ENCODE measurements around the gene FLVCR1.

FLVCR1 gene

GRCh38 chr1:212941452-212941851 lies 83.4 kb downstream of the FLVCR1 start:
- Mint-ChIP-seq H3K9me3 (peaks cover 8% of the 10 kb centered on the region), H3K4me1 (no peaks in the 10 kb centered on the region), H3K27me3 (no peaks in the 10 kb centered on the region), H3K4me3 (no peak overlapping the region), H3K27ac (no peak overlapping the region), H3K36me3 (ENCODE audit: low read depth) (no peaks in the 10 kb centered on the region)
- ATAC-seq (no peak), DNase-seq (no peak)

- H3K27me3 Mint-ChIP-seq = no peaks in the 10 kb centered on the region
- no peak overlapping the region for H3K4me3 Mint-ChIP-seq
- no peaks in the 10 kb centered on the region for H3K36me3 Mint-ChIP-seq (ENCODE audit: low read depth)
- no peaks in the 10 kb centered on the region for H3K4me1 Mint-ChIP-seq
- no peak for ATAC-seq
- H3K9me3 Mint-ChIP-seq = peaks cover 8% of the 10 kb centered on the region
- H3K27ac Mint-ChIP-seq = no peak overlapping the region
- no peak for DNase-seq
Measured at GRCh38 chr1:212942679-212943392, 84.8 kb downstream of the FLVCR1 start.

DNA sequence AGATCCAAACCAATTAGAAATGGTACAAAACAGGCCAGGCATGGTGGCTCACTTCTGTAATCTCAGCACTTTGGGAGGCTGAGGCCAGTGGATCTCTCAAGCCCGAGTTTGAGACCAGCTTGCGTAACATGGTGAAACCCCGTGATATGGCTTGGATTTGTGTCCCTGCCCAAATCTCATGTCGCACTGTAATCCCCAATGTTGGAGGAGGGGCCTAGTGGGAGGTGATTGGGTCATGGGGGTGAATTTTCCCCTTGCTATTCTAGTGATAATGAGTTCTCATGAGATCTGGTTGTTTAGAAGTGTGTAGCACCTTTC lies 85.3 kb downstream of the FLVCR1 start:
- H3K36me3 Mint-ChIP-seq (ENCODE audit: low read depth) = no peaks in the 10 kb centered on the region
- no peak overlapping the region for H3K4me3 Mint-ChIP-seq
- no peak for ATAC-seq
- H3K27ac Mint-ChIP-seq = no peak overlapping the region
- no peaks in the 10 kb centered on the region for H3K4me1 Mint-ChIP-seq
- peaks cover 1% of the 10 kb centered on the region for H3K27me3 Mint-ChIP-seq
- peaks cover 10% of the 10 kb centered on the region for H3K9me3 Mint-ChIP-seq
- DNase-seq = no peak

DNA sequence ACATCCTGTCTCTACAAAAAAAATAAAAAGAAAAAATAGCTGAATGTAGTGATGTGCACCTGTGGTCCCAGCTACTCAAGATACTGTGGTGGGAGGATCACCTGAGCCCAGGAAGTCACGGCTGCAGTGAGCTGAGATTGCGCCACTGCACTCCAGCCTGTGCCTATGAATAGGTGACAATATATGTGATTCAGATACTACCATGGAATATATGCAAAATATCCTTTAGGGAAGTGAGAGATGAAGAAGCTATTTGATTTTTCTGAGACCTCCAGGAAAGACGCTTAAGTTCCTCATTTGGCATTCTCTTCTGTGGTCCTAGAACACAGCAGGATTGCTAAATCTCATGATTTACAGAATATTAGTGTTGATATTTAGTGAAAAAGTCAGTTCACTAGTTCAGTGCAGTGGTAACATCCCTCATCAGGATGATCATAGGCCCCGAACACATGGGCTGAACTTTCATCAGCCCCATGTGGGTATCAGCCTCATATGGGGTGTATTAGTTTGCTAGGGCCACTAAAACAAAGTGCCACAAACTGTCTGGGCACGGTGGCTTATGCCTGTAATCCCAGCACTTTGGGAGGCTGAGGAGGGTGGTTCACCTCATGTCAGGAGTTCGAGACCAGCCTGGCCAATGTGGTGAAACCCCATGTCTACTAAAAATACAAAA lies 86.3 kb downstream of the FLVCR1 start:
- Mint-ChIP-seq H3K4me1 (no peaks in the 10 kb centered on the region), H3K27ac (no peak overlapping the region), H3K4me3 (no peak overlapping the region), H3K36me3 (ENCODE audit: low read depth) (no peaks in the 10 kb centered on the region), H3K27me3 (peaks cover 10% of the 10 kb centered on the region), H3K9me3 (peaks cover 15% of the 10 kb centered on the region)
- ATAC-seq (no peak), DNase-seq (no peak)

- H3K4me1 Mint-ChIP-seq = peaks cover under 1% of the 10 kb centered on the region
- no peak overlapping the region for H3K27ac Mint-ChIP-seq
- no peak overlapping the region for H3K4me3 Mint-ChIP-seq
- ATAC-seq (no peak), DNase-seq (no peak)
- H3K9me3 Mint-ChIP-seq = peaks cover 11% of the 10 kb centered on the region
- H3K36me3 Mint-ChIP-seq (ENCODE audit: low read depth) = no peaks in the 10 kb centered on the region
- peaks cover 16% of the 10 kb centered on the region for H3K27me3 Mint-ChIP-seq
Measured at GRCh38 chr1:212945056-212945455, 87.0 kb downstream of the FLVCR1 start.

- peaks cover 8% of the 10 kb centered on the region for H3K9me3 Mint-ChIP-seq
- no peak overlapping the region for H3K4me3 Mint-ChIP-seq
- ATAC-seq (no peak), DNase-seq (no peak)
- no peak overlapping the region for H3K27ac Mint-ChIP-seq
- peaks cover 2% of the 10 kb centered on the region for H3K36me3 Mint-ChIP-seq (ENCODE audit: low read depth)
- H3K27me3 Mint-ChIP-seq = peaks cover 20% of the 10 kb centered on the region
- peaks cover 4% of the 10 kb centered on the region for H3K4me1 Mint-ChIP-seq
Measured at GRCh38 chr1:212945463-212946160, 87.5 kb downstream of the FLVCR1 start.

GRCh38 chr1:212946872-212947271 lies 88.8 kb downstream of the FLVCR1 start:
- Mint-ChIP-seq H3K4me1 (peaks cover 9% of the 10 kb centered on the region), H3K4me3 (no peak overlapping the region), H3K27me3 (peaks cover 29% of the 10 kb centered on the region), H3K27ac (no peak overlapping the region), H3K9me3 (peaks cover 8% of the 10 kb centered on the region), H3K36me3 (ENCODE audit: low read depth) (peaks cover 2% of the 10 kb centered on the region)
- no peak for DNase-seq
- ATAC-seq = no peak
